ENCODE results near the gene GAS2L3. TPM values are rescaled to one million over a fixed set of nuclear protein-coding genes. Genes with fewer than 3 reads are reported as not detected.
"Not testable (repeated sequence)": the region's sequence is repeated elsewhere in the genome, so short reads cannot be mapped to it uniquely, and the experiment has no call there.

Gene GAS2L3
- total and polyA plus RNA-seq, 3 experiments from 2014 or later = 0.42 to 0.75 TPM; not detected in 1

- H3K4me3 Mint-ChIP-seq = no peak overlapping the region
- Histone ChIP-seq H3K36me3 (ENCODE audit: insufficient read depth, low read length) (no peaks in the 10 kb centered on the region), H3K4me1 (ENCODE audit: insufficient read depth, low read length) (no peaks in the 10 kb centered on the region), H3K27me3 (ENCODE audit: insufficient read depth, low read length, poor library complexity, severe bottlenecking) (no peaks in the 10 kb centered on the region), H3K9me3 (ENCODE audit: low read length) (no peaks in the 10 kb centered on the region), H3K4me3 (ENCODE audit: low read length) (no peak overlapping the region), H3K27ac (ENCODE audit: low read depth, low read length) (no peak overlapping the region)
- no peaks in the 10 kb centered on the region for H3K4me1 Mint-ChIP-seq
- no peak for DNase-seq
- H3K27ac Mint-ChIP-seq = no peak overlapping the region
- CTCF ChIA-PET = no interaction called here
- POLR2A ChIA-PET = no interaction called here
- H3K9me3 Mint-ChIP-seq = peaks cover 0 to 10% (median 0%) of the 10 kb centered on the region in 5 donors
- peaks cover 10 to 12% of the 10 kb centered on the region in 2 donors for H3K27me3 Mint-ChIP-seq
- peaks cover 0 to 5% (median 0%) of the 10 kb centered on the region in 3 donors for H3K36me3 Mint-ChIP-seq
Observed at GRCh38 chr12:100579844-100580243, 6.4 kb downstream of the GAS2L3 start.

DNA sequence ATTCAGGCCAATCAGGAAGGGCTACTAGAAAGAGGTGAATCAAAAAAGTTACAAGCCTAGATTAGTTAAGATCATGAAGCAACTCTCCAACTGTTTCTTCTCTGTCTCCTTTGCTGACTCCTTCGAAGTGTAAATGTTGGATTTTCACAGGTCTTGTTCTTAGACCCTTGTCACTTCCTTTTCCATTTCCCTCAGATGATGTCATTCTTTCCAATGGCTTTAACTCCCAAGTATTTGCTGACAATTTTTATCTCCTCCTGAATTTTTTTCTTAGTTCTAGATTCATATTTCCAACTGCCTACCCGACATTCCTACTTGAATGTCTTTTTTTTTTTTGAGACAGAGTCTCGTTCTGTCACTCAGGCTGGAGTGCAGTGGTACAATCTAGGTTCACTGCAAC, 10.8 kb downstream of the GAS2L3 start:
- H3K27ac ChIP-seq (ENCODE audit: low read depth, low read length) = no peak overlapping the region
- H3K4me3 ChIP-seq (ENCODE audit: low read length) = no peak overlapping the region
- DNase-seq = no peak
- POLR2A ChIA-PET = no interaction called here
- no peaks in the 10 kb centered on the region for H3K36me3 ChIP-seq (ENCODE audit: insufficient read depth, low read length)
- Mint-ChIP-seq H3K27me3 (peaks cover 8 to 13% of the 10 kb centered on the region in 2 donors), H3K9me3 (peaks cover 5 to 32% (median 21%) of the 10 kb centered on the region in 5 donors), H3K36me3 (peaks cover 0 to 11% (median 0%) of the 10 kb centered on the region in 3 donors), H3K4me1 (no peaks in the 10 kb centered on the region), H3K27ac (no peak overlapping the region), H3K4me3 (no peak overlapping the region)
- no peaks in the 10 kb centered on the region for H3K4me1 ChIP-seq (ENCODE audit: insufficient read depth, low read length)
- no peaks in the 10 kb centered on the region for H3K9me3 ChIP-seq (ENCODE audit: low read length)
- CTCF ChIA-PET = no interaction called here
- H3K27me3 ChIP-seq (ENCODE audit: insufficient read depth, low read length, poor library complexity, severe bottlenecking) = no peaks in the 10 kb centered on the region

- CTCF ChIA-PET = no interaction called here
Observed at GRCh38 chr12:100591979-100592378, 18.5 kb downstream of the GAS2L3 start.

GRCh38 chr12:100593490-100593889, 20.0 kb downstream of the GAS2L3 start:
- no peaks in the 10 kb centered on the region for H3K4me1 ChIP-seq (ENCODE audit: insufficient read depth, low read length)
- no peak overlapping the region for H3K4me3 Mint-ChIP-seq
- no peaks in the 10 kb centered on the region for H3K9me3 ChIP-seq (ENCODE audit: low read length)
- peaks cover 0 to 5% of the 10 kb centered on the region in 2 donors for H3K27me3 Mint-ChIP-seq
- H3K27ac Mint-ChIP-seq = no peak overlapping the region
- ChIA-PET POLR2A (no interaction called here), CTCF (no interaction called here)
- peaks cover 3 to 9% (median 4%) of the 10 kb centered on the region in 5 donors for H3K9me3 Mint-ChIP-seq
- no peaks in the 10 kb centered on the region for H3K27me3 ChIP-seq (ENCODE audit: insufficient read depth, low read length, poor library complexity, severe bottlenecking)
- no peaks in the 10 kb centered on the region for H3K36me3 ChIP-seq (ENCODE audit: insufficient read depth, low read length)
- no peaks in the 10 kb centered on the region for H3K36me3 Mint-ChIP-seq
- H3K4me1 Mint-ChIP-seq = no peaks in the 10 kb centered on the region
- DNase-seq = no peak
- H3K27ac ChIP-seq (ENCODE audit: low read depth, low read length) = no peak overlapping the region
- H3K4me3 ChIP-seq (ENCODE audit: low read length) = no peak overlapping the region

More at GRCh38 chr12:100591979-100592378, 18.5 kb downstream of the GAS2L3 start:
- no peaks in the 10 kb centered on the region for H3K36me3 ChIP-seq (ENCODE audit: insufficient read depth, low read length)
- no peak overlapping the region for H3K4me3 ChIP-seq (ENCODE audit: low read length)
- Mint-ChIP-seq H3K36me3 (no peaks in the 10 kb centered on the region), H3K4me1 (no peaks in the 10 kb centered on the region), H3K27ac (no peak overlapping the region), H3K27me3 (no peaks in the 10 kb centered on the region), H3K4me3 (no peak overlapping the region), H3K9me3 (peaks cover 8 to 15% (median 14%) of the 10 kb centered on the region in 5 donors)
- no peak overlapping the region for H3K27ac ChIP-seq (ENCODE audit: low read depth, low read length)
- no peaks in the 10 kb centered on the region for H3K27me3 ChIP-seq (ENCODE audit: insufficient read depth, low read length, poor library complexity, severe bottlenecking)
- no peaks in the 10 kb centered on the region for H3K4me1 ChIP-seq (ENCODE audit: insufficient read depth, low read length)
- no peaks in the 10 kb centered on the region for H3K9me3 ChIP-seq (ENCODE audit: low read length)
- POLR2A ChIA-PET = no interaction called here
- DNase-seq = no peak

GRCh38 chr12:100601626-100602025, 28.1 kb downstream of the GAS2L3 start:
- no peak for DNase-seq
- CTCF ChIA-PET = no interaction called here
- no peak overlapping the region for H3K4me3 Mint-ChIP-seq

DNA sequence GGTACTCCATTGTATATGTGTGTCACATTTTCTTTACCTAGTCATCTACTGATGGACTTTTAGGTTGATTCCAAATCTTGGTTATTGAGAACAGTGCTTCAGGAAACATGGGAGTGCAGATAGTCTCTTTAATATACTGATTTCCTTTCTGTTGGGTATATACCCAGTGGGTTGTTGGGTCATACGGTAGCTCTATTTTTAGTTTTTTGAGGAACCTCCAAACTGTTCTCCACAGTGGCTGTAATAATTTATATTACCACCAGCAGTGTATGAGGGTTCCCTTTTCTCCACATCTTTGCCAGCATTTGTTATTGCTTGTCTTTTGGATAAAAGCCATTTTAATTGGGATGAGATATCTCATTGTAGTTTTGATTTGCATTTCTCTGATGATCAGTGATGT, 29.5 kb downstream of the GAS2L3 start:
- H3K36me3 ChIP-seq (ENCODE audit: insufficient read depth, low read length); POLR2A ChIA-PET; H3K4me3 ChIP-seq (ENCODE audit: low read length); H3K36me3 Mint-ChIP-seq; H3K27me3 ChIP-seq (ENCODE audit: insufficient read depth, low read length, poor library complexity, severe bottlenecking); H3K4me1 ChIP-seq (ENCODE audit: insufficient read depth, low read length); H3K27me3 Mint-ChIP-seq; CTCF ChIA-PET; DNase-seq; H3K27ac ChIP-seq (ENCODE audit: low read depth, low read length); H3K27ac Mint-ChIP-seq; H3K9me3 ChIP-seq (ENCODE audit: low read length); H3K4me1 Mint-ChIP-seq; H3K4me3 Mint-ChIP-seq: not testable (repeated sequence)
- H3K9me3 Mint-ChIP-seq = peaks cover 0 to 15% (median 0%) of the 10 kb centered on the region in 5 donors

More at GRCh38 chr12:100601626-100602025, 28.1 kb downstream of the GAS2L3 start:
- Mint-ChIP-seq H3K27ac (no peak overlapping the region), H3K36me3 (no peaks in the 10 kb centered on the region), H3K27me3 (peaks cover 0 to 5% of the 10 kb centered on the region in 2 donors), H3K4me1 (no peaks in the 10 kb centered on the region), H3K9me3 (peaks cover 0 to 9% (median 0%) of the 10 kb centered on the region in 5 donors)
- Histone ChIP-seq H3K4me1 (ENCODE audit: insufficient read depth, low read length) (no peaks in the 10 kb centered on the region), H3K27me3 (ENCODE audit: insufficient read depth, low read length, poor library complexity, severe bottlenecking) (no peaks in the 10 kb centered on the region), H3K36me3 (ENCODE audit: insufficient read depth, low read length) (no peaks in the 10 kb centered on the region), H3K27ac (ENCODE audit: low read depth, low read length) (no peak overlapping the region), H3K9me3 (ENCODE audit: low read length) (no peaks in the 10 kb centered on the region), H3K4me3 (ENCODE audit: low read length) (no peak overlapping the region)
- POLR2A ChIA-PET = no interaction called here

DNA sequence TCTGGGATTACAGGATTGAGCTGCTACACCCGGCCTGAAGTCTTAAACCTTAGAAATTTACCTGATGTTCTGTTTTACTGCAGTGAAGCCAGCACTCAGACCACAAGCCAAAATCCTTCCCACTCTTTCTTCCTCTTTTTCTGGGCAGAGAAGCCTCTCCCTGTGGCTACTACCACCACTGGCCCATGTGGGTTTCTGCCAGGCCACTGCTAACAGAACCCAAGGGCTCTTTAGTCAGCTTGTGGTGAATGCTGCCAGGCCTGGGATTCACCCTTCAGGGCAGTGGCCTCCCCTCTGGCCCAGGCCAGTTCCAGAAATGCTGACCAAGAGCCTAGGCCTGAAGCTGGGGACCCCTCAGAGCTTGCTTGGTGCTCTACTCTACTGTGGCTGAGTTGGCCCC, 35.3 kb downstream of the GAS2L3 start:
- no peaks in the 10 kb centered on the region for H3K4me1 ChIP-seq (ENCODE audit: insufficient read depth, low read length)
- no peaks in the 10 kb centered on the region for H3K36me3 ChIP-seq (ENCODE audit: insufficient read depth, low read length)
- Mint-ChIP-seq H3K9me3 (peaks cover 0 to 15% (median 3%) of the 10 kb centered on the region in 5 donors), H3K4me3 (no peak overlapping the region), H3K27ac (no peak overlapping the region), H3K27me3 (no peaks in the 10 kb centered on the region), H3K36me3 (no peaks in the 10 kb centered on the region), H3K4me1 (no peaks in the 10 kb centered on the region)
- ChIA-PET CTCF (no interaction called here), POLR2A (no interaction called here)
- no peak overlapping the region for H3K27ac ChIP-seq (ENCODE audit: low read depth, low read length)
- no peak for DNase-seq
- H3K9me3 ChIP-seq (ENCODE audit: low read length) = no peaks in the 10 kb centered on the region
- H3K4me3 ChIP-seq (ENCODE audit: low read length) = no peak overlapping the region
- H3K27me3 ChIP-seq (ENCODE audit: insufficient read depth, low read length, poor library complexity, severe bottlenecking) = no peaks in the 10 kb centered on the region

- no peaks in the 10 kb centered on the region for H3K4me1 Mint-ChIP-seq
- no peaks in the 10 kb centered on the region for H3K27me3 ChIP-seq (ENCODE audit: insufficient read depth, low read length, poor library complexity, severe bottlenecking)
- no peaks in the 10 kb centered on the region for H3K4me1 ChIP-seq (ENCODE audit: insufficient read depth, low read length)
- no peak overlapping the region for H3K27ac Mint-ChIP-seq
- H3K36me3 ChIP-seq (ENCODE audit: insufficient read depth, low read length) = no peaks in the 10 kb centered on the region
- DNase-seq = no peak
- no peak overlapping the region for H3K4me3 Mint-ChIP-seq
- H3K9me3 ChIP-seq (ENCODE audit: low read length) = no peaks in the 10 kb centered on the region
- H3K9me3 Mint-ChIP-seq = peaks cover 0 to 10% (median 3%) of the 10 kb centered on the region in 5 donors
- peaks cover 0 to 2% of the 10 kb centered on the region in 2 donors for H3K27me3 Mint-ChIP-seq
- no peaks in the 10 kb centered on the region for H3K36me3 Mint-ChIP-seq
- no peak overlapping the region for H3K4me3 ChIP-seq (ENCODE audit: low read length)
- no peak overlapping the region for H3K27ac ChIP-seq (ENCODE audit: low read depth, low read length)
- ChIA-PET POLR2A (no interaction called here), CTCF (no interaction called here)
Observed at GRCh38 chr12:100610666-100611430, 37.4 kb downstream of the GAS2L3 start.

Data from CD8-positive, alpha-beta memory T cell (primary cell).